HG03354 (cell line): ENCODE measurements around the gene EXOC6B.
"Not testable (repeated sequence)": the region's sequence is repeated elsewhere in the genome, so short reads cannot be mapped to it uniquely, and the experiment has no call there.

Source experiments
- ATAC-seq: cut with Tn5 transposase; IDR thresholded peaks from one replicate; pipeline ENCODE4 v1.9.1; 2021; ENCODE audit warnings: mild to moderate bottlenecking; ENCODE audit not compliant: unreplicated experiment, poor library complexity, severe bottlenecking

EXOC6B gene

GRCh38 chr2:72573232-72573631, 252.6 kb downstream of the EXOC6B start:
- ATAC-seq, result no peak

GRCh38 chr2:72572501-72572900, 253.3 kb downstream of the EXOC6B start:
- no peak for ATAC-seq

- no peak for ATAC-seq
Measured at GRCh38 chr2:72570413-72570812, 255.4 kb downstream of the EXOC6B start.

- ATAC-seq, result no peak
Measured at GRCh38 chr2:72562451-72563153, 263.2 kb downstream of the EXOC6B start.

GRCh38 chr2:72561621-72562318, 264.1 kb downstream of the EXOC6B start:
- no peak for ATAC-seq

- no peak for ATAC-seq
Measured at GRCh38 chr2:72555943-72556342, 269.9 kb downstream of the EXOC6B start.

GRCh38 chr2:72555363-72555762, 270.5 kb downstream of the EXOC6B start:
- not testable (repeated sequence) for ATAC-seq

- not testable (repeated sequence) for ATAC-seq
Measured at GRCh38 chr2:72554910-72555309, 270.9 kb downstream of the EXOC6B start.

- no peak for ATAC-seq
Measured at GRCh38 chr2:72554381-72554780, 271.5 kb downstream of the EXOC6B start.

- ATAC-seq, result no peak
Measured at GRCh38 chr2:72548081-72548764, 277.6 kb downstream of the EXOC6B start.

GRCh38 chr2:72545790-72546189, 280.0 kb downstream of the EXOC6B start:
- no peak for ATAC-seq

GRCh38 chr2:72544554-72544953, 281.3 kb downstream of the EXOC6B start:
- ATAC-seq, result no peak

- no peak for ATAC-seq
Measured at GRCh38 chr2:72543497-72544216, 282.2 kb downstream of the EXOC6B start.

- no peak for ATAC-seq
Measured at GRCh38 chr2:72539071-72539552, 286.7 kb downstream of the EXOC6B start.

- no peak for ATAC-seq
Measured at GRCh38 chr2:72538486-72538885, 287.3 kb downstream of the EXOC6B start.

- not testable (repeated sequence) for ATAC-seq
Measured at GRCh38 chr2:72535586-72535985, 290.2 kb downstream of the EXOC6B start.

- ATAC-seq, result no peak
Measured at GRCh38 chr2:72533765-72534164, 292.1 kb downstream of the EXOC6B start.

- no peak for ATAC-seq
Measured at GRCh38 chr2:72527424-72527823, 298.4 kb downstream of the EXOC6B start.

- ATAC-seq, result no peak
Measured at GRCh38 chr2:72526623-72527022, 299.2 kb downstream of the EXOC6B start.

GRCh38 chr2:72524071-72524470, 301.8 kb downstream of the EXOC6B start:
- ATAC-seq, result no peak
